ENCODE results near the gene MINDY2.

The MINDY2 gene

GRCh38 chr15:58736018-58736643 lies 35.0 kb upstream of the MINDY2 start:
- no peak overlapping the region for H3K4me3 ChIP-seq (ENCODE audit: low read length)
- no peak for DNase-seq (ENCODE audit: low read depth)
- no peak for TF ChIP-seq CTCF (IDR thresholded peaks at IDR 0.05; ENCODE audit: insufficient read depth, low read depth, low read length, missing control alignments)

- H3K4me3 ChIP-seq (ENCODE audit: low read length): no peak overlapping the region
- TF ChIP-seq CTCF (IDR thresholded peaks at IDR 0.05; ENCODE audit: insufficient read depth, low read depth, low read length, missing control alignments): no peak
- DNase-seq (ENCODE audit: low read depth): no peak
Measured at GRCh38 chr15:58737298-58737697, 33.8 kb upstream of the MINDY2 start.

- peak; percentile 60 for DNase-seq (ENCODE audit: low read depth)
- TF ChIP-seq CTCF (IDR thresholded peaks at IDR 0.05; ENCODE audit: insufficient read depth, low read depth, low read length, missing control alignments): no peak
- H3K4me3 ChIP-seq (ENCODE audit: low read length): no peak overlapping the region
Measured at GRCh38 chr15:58738046-58738707, 32.9 kb upstream of the MINDY2 start.

GRCh38 chr15:58740436-58740835 lies 30.7 kb upstream of the MINDY2 start:
- H3K4me3 ChIP-seq (ENCODE audit: low read length): no peak overlapping the region
- DNase-seq (ENCODE audit: low read depth): no peak
- no peak for TF ChIP-seq CTCF (IDR thresholded peaks at IDR 0.05; ENCODE audit: insufficient read depth, low read depth, low read length, missing control alignments)

- DNase-seq (ENCODE audit: low read depth): no peak
- H3K4me3 ChIP-seq (ENCODE audit: low read length): no peak overlapping the region
Measured at GRCh38 chr15:58741032-58741431, 30.1 kb upstream of the MINDY2 start.

GRCh38 chr15:58742022-58742813 lies 28.9 kb upstream of the MINDY2 start:
- TF ChIP-seq CTCF (IDR thresholded peaks at IDR 0.05; ENCODE audit: insufficient read depth, low read depth, low read length, missing control alignments): no peak
- H3K4me3 ChIP-seq (ENCODE audit: low read length): no peak overlapping the region
- DNase-seq (ENCODE audit: low read depth): no peak

More at GRCh38 chr15:58741032-58741431, 30.1 kb upstream of the MINDY2 start:
- no peak for TF ChIP-seq CTCF (IDR thresholded peaks at IDR 0.05; ENCODE audit: insufficient read depth, low read depth, low read length, missing control alignments)
